WTC11 (cell line): ENCODE measurements around the gene ADCY2. TPM values are rescaled to one million over a fixed set of nuclear protein-coding genes. Genes with fewer than 3 reads are reported as not detected.
A peak's percentile ranks its signal among the peaks of the same experiment; 100 is the strongest.

Source experiments
- EMX1 ChIP-seq: fragments of 250-450 bp; sonication (Bioruptor Pico); IDR thresholded peaks from 2 replicates; pipeline ENCODE4 v1.8.0; 2021; ENCODE audit warnings: mild to moderate bottlenecking
- FOXJ3 ChIP-seq: sonication (generic); formaldehyde crosslinking; IDR thresholded peaks from 2 replicates; pipeline ENCODE4 v1.9.0; 2021; ENCODE audit warnings: missing genetic modification reagents, mild to moderate bottlenecking, borderline replicate concordance
- FOXK1 ChIP-seq: sonication (generic); formaldehyde crosslinking; IDR thresholded peaks from 2 replicates; pipeline ENCODE4 v1.8.0; 2022; ENCODE audit warnings: mild to moderate bottlenecking, moderate library complexity, missing genetic modification reagents
- FOXP1 ChIP-seq: sonication (generic); formaldehyde crosslinking; IDR thresholded peaks from 2 replicates; pipeline ENCODE4 v1.8.0; 2022; ENCODE audit warnings: missing genetic modification reagents, mild to moderate bottlenecking, moderate library complexity, borderline replicate concordance
- KAT7 ChIP-seq: sonication (generic); formaldehyde crosslinking; IDR thresholded peaks from 2 replicates; pipeline ENCODE4 v1.8.1; 2023; ENCODE audit warnings: missing genetic modification reagents, mild to moderate bottlenecking, borderline replicate concordance
- MXD4 ChIP-seq: fragments of 250-450 bp; sonication (Bioruptor Pico); IDR thresholded peaks from 2 replicates; pipeline ENCODE4 v1.8.0; 2021; ENCODE audit warnings: mild to moderate bottlenecking, moderate library complexity, borderline replicate concordance
- NFE2L1 ChIP-seq: sonication (generic); formaldehyde crosslinking; IDR thresholded peaks from 2 replicates; pipeline ENCODE4 v1.8.1; 2023; ENCODE audit warnings: missing genetic modification reagents
- NR2C2 ChIP-seq: sonication (generic); formaldehyde crosslinking; IDR thresholded peaks from 2 replicates; pipeline ENCODE4 v1.8.0; 2022; ENCODE audit warnings: mild to moderate bottlenecking, missing genetic modification reagents
- NR3C1 ChIP-seq: sonication (generic); formaldehyde crosslinking; conservative IDR thresholded peaks from 2 replicates; pipeline ENCODE4 v1.8.1; 2023; ENCODE audit warnings: low read depth, mild to moderate bottlenecking, missing genetic modification reagents
- PRRX2 ChIP-seq: fragments of 250-450 bp; sonication (Bioruptor Pico); IDR thresholded peaks from 2 replicates; pipeline ENCODE4 v1.8.0; 2021; ENCODE audit warnings: mild to moderate bottlenecking
- TCF7 ChIP-seq: sonication (generic); formaldehyde crosslinking; IDR thresholded peaks from 2 replicates; pipeline ENCODE4 v1.8.0; 2022; ENCODE audit warnings: mild to moderate bottlenecking, low read depth, missing genetic modification reagents, moderate library complexity
- TEAD1 ChIP-seq: sonication (generic); formaldehyde crosslinking; IDR thresholded peaks from 2 replicates; pipeline ENCODE4 v1.8.0; 2022; ENCODE audit warnings: mild to moderate bottlenecking, missing genetic modification reagents
- ZNF121 ChIP-seq: sonication (generic); formaldehyde crosslinking; IDR thresholded peaks from 2 replicates; pipeline ENCODE4 v1.8.0; 2023; ENCODE audit warnings: missing genetic modification reagents
- ZNF232 ChIP-seq: sonication (generic); formaldehyde crosslinking; IDR thresholded peaks from 2 replicates; pipeline ENCODE4 v1.8.0; 2022; ENCODE audit warnings: mild to moderate bottlenecking, missing genetic modification reagents
- ZNF396 ChIP-seq: fragments of 250-450 bp; sonication (Bioruptor Pico); IDR thresholded peaks from 2 replicates; pipeline ENCODE4 v1.8.0; 2021; ENCODE audit warnings: mild to moderate bottlenecking, moderate library complexity, borderline replicate concordance
- total RNA-seq: library from RNA; stranded (reverse); gene quantifications from 3 replicates; pipeline ENCODE4 v1.2.3, GENCODE V29; 2021
- TF ChIP-seq, protein P1 (sequence below): sonication (generic); formaldehyde crosslinking; IDR thresholded peaks from 2 replicates; pipeline ENCODE4 v1.8.0; 2023; ENCODE audit warnings: mild to moderate bottlenecking, missing genetic modification reagents
- TF ChIP-seq, protein P2 (sequence below): fragments of 250-450 bp; sonication (Bioruptor Pico); IDR thresholded peaks from 2 replicates; pipeline ENCODE4 v1.9.0; 2021; ENCODE audit warnings: mild to moderate bottlenecking, borderline replicate concordance
- TF ChIP-seq, protein P3 (sequence below): sonication (generic); formaldehyde crosslinking; IDR thresholded peaks from 2 replicates; pipeline ENCODE4 v1.8.0; 2022; ENCODE audit warnings: mild to moderate bottlenecking, missing genetic modification reagents
- TF ChIP-seq, protein P4 (sequence below): sonication (generic); formaldehyde crosslinking; IDR thresholded peaks from 2 replicates; pipeline ENCODE4 v1.8.1; 2023; ENCODE audit warnings: mild to moderate bottlenecking, missing genetic modification reagents, moderate library complexity
- TF ChIP-seq, protein P5 (sequence below): sonication (generic); formaldehyde crosslinking; IDR thresholded peaks from 2 replicates; pipeline ENCODE4 v1.8.0; 2023; ENCODE audit warnings: missing genetic modification reagents, mild to moderate bottlenecking, borderline replicate concordance
- TF ChIP-seq, protein P6 (sequence below): fragments of 250-450 bp; sonication (Bioruptor Pico); IDR thresholded peaks from 2 replicates; pipeline ENCODE4 v1.8.0; 2021; ENCODE audit warnings: mild to moderate bottlenecking
- TF ChIP-seq, protein P7 (sequence below): sonication (generic); formaldehyde crosslinking; IDR thresholded peaks from 2 replicates; pipeline ENCODE4 v1.8.1; 2022; ENCODE audit warnings: mild to moderate bottlenecking, missing genetic modification reagents, moderate library complexity, borderline replicate concordance

The ADCY2 gene
- total RNA-seq, 1 experiment from 2014 or later, result 142 TPM

DNA sequence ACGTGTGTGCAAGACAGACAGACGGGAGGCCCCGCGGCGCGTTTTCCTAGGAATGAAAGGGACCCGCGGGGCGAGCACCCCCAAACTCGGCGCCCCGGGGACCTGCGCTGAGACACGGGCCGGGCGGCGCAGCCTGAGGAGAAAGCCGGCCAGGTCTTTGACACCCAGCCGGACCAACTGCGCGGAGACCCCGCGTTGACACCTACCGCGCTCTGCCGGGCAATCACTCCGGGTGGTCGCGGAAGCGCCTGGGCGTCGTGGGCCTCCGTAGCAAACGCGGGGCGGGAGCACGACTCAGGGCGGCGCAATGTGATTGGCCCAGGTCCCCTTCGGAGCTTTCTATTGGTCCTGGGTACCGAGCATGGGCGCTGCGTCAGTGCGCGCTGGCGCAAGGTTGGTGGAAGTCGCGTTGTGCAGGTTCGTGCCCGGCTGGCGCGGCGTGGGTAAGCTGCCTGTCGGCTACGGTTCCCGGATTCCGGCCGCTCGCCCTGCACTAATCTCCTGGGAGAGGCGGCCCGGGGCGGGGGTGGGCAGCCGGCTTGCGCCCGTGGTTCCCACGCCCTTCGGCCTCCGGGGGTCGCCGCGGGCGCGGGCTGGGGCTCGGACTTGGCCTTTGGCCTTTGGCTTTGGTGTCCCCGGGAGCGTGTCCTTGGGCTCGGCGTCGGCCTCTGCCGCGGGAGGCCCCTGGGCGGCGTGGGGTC lies 473.0 kb downstream of the ADCY2 start, which contains the start of the genes FASTKD3 and MTRR (continued):
- TF ChIP-seq, protein P1, sequence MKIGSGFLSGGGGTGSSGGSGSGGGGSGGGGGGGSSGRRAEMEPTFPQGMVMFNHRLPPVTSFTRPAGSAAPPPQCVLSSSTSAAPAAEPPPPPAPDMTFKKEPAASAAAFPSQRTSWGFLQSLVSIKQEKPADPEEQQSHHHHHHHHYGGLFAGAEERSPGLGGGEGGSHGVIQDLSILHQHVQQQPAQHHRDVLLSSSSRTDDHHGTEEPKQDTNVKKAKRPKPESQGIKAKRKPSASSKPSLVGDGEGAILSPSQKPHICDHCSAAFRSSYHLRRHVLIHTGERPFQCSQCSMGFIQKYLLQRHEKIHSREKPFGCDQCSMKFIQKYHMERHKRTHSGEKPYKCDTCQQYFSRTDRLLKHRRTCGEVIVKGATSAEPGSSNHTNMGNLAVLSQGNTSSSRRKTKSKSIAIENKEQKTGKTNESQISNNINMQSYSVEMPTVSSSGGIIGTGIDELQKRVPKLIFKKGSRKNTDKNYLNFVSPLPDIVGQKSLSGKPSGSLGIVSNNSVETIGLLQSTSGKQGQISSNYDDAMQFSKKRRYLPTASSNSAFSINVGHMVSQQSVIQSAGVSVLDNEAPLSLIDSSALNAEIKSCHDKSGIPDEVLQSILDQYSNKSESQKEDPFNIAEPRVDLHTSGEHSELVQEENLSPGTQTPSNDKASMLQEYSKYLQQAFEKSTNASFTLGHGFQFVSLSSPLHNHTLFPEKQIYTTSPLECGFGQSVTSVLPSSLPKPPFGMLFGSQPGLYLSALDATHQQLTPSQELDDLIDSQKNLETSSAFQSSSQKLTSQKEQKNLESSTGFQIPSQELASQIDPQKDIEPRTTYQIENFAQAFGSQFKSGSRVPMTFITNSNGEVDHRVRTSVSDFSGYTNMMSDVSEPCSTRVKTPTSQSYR, result no peak
- TF ChIP-seq FOXK1 (CRISPR knock-in tag) (peak; percentile 93), PRRX2 (no peak), FOXP1 (CRISPR knock-in tag) (peak; percentile 32; the same call in 1 of the 2 replicates), MXD4 (CRISPR knock-in tag) (no peak), ZNF121 (CRISPR knock-in tag) (no peak), EMX1 (CRISPR knock-in tag) (no peak), NFE2L1 (CRISPR knock-in tag) (peak; percentile 67; the same call in 1 of the 2 replicates), TEAD1 (CRISPR knock-in tag) (peak; percentile 73; the same call in 1 of the 2 replicates), NR3C1 (no peak), FOXJ3 (CRISPR knock-in tag) (no peak), KAT7 (no peak), ZNF396 (CRISPR knock-in tag) (no peak), NR2C2 (CRISPR knock-in tag) (no peak), TCF7 (CRISPR knock-in tag) (no peak), ZNF232 (CRISPR knock-in tag) (0 out of 2 replicates have a peak, but pooled peaks have one; percentile 31)
- TF ChIP-seq, protein P2, sequence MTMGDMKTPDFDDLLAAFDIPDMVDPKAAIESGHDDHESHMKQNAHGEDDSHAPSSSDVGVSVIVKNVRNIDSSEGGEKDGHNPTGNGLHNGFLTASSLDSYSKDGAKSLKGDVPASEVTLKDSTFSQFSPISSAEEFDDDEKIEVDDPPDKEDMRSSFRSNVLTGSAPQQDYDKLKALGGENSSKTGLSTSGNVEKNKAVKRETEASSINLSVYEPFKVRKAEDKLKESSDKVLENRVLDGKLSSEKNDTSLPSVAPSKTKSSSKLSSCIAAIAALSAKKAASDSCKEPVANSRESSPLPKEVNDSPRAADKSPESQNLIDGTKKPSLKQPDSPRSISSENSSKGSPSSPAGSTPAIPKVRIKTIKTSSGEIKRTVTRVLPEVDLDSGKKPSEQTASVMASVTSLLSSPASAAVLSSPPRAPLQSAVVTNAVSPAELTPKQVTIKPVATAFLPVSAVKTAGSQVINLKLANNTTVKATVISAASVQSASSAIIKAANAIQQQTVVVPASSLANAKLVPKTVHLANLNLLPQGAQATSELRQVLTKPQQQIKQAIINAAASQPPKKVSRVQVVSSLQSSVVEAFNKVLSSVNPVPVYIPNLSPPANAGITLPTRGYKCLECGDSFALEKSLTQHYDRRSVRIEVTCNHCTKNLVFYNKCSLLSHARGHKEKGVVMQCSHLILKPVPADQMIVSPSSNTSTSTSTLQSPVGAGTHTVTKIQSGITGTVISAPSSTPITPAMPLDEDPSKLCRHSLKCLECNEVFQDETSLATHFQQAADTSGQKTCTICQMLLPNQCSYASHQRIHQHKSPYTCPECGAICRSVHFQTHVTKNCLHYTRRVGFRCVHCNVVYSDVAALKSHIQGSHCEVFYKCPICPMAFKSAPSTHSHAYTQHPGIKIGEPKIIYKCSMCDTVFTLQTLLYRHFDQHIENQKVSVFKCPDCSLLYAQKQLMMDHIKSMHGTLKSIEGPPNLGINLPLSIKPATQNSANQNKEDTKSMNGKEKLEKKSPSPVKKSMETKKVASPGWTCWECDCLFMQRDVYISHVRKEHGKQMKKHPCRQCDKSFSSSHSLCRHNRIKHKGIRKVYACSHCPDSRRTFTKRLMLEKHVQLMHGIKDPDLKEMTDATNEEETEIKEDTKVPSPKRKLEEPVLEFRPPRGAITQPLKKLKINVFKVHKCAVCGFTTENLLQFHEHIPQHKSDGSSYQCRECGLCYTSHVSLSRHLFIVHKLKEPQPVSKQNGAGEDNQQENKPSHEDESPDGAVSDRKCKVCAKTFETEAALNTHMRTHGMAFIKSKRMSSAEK, result no peak
- TF ChIP-seq, protein P3, sequence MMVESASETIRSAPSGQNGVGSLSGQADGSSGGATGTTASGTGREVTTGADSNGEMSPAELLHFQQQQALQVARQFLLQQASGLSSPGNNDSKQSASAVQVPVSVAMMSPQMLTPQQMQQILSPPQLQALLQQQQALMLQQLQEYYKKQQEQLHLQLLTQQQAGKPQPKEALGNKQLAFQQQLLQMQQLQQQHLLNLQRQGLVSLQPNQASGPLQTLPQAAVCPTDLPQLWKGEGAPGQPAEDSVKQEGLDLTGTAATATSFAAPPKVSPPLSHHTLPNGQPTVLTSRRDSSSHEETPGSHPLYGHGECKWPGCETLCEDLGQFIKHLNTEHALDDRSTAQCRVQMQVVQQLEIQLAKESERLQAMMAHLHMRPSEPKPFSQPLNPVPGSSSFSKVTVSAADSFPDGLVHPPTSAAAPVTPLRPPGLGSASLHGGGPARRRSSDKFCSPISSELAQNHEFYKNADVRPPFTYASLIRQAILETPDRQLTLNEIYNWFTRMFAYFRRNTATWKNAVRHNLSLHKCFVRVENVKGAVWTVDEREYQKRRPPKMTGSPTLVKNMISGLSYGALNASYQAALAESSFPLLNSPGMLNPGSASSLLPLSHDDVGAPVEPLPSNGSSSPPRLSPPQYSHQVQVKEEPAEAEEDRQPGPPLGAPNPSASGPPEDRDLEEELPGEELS (CRISPR knock-in tag), result no peak
- TF ChIP-seq, protein P4, sequence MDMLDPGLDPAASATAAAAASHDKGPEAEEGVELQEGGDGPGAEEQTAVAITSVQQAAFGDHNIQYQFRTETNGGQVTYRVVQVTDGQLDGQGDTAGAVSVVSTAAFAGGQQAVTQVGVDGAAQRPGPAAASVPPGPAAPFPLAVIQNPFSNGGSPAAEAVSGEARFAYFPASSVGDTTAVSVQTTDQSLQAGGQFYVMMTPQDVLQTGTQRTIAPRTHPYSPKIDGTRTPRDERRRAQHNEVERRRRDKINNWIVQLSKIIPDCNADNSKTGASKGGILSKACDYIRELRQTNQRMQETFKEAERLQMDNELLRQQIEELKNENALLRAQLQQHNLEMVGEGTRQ (CRISPR knock-in tag), result no peak; the same call in 1 of the 2 replicates
- TF ChIP-seq, protein P5, sequence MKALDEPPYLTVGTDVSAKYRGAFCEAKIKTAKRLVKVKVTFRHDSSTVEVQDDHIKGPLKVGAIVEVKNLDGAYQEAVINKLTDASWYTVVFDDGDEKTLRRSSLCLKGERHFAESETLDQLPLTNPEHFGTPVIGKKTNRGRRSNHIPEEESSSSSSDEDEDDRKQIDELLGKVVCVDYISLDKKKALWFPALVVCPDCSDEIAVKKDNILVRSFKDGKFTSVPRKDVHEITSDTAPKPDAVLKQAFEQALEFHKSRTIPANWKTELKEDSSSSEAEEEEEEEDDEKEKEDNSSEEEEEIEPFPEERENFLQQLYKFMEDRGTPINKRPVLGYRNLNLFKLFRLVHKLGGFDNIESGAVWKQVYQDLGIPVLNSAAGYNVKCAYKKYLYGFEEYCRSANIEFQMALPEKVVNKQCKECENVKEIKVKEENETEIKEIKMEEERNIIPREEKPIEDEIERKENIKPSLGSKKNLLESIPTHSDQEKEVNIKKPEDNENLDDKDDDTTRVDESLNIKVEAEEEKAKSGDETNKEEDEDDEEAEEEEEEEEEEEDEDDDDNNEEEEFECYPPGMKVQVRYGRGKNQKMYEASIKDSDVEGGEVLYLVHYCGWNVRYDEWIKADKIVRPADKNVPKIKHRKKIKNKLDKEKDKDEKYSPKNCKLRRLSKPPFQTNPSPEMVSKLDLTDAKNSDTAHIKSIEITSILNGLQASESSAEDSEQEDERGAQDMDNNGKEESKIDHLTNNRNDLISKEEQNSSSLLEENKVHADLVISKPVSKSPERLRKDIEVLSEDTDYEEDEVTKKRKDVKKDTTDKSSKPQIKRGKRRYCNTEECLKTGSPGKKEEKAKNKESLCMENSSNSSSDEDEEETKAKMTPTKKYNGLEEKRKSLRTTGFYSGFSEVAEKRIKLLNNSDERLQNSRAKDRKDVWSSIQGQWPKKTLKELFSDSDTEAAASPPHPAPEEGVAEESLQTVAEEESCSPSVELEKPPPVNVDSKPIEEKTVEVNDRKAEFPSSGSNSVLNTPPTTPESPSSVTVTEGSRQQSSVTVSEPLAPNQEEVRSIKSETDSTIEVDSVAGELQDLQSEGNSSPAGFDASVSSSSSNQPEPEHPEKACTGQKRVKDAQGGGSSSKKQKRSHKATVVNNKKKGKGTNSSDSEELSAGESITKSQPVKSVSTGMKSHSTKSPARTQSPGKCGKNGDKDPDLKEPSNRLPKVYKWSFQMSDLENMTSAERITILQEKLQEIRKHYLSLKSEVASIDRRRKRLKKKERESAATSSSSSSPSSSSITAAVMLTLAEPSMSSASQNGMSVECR, result peak; percentile 92; the same call in 1 of the 2 replicates
- TF ChIP-seq, protein P6, sequence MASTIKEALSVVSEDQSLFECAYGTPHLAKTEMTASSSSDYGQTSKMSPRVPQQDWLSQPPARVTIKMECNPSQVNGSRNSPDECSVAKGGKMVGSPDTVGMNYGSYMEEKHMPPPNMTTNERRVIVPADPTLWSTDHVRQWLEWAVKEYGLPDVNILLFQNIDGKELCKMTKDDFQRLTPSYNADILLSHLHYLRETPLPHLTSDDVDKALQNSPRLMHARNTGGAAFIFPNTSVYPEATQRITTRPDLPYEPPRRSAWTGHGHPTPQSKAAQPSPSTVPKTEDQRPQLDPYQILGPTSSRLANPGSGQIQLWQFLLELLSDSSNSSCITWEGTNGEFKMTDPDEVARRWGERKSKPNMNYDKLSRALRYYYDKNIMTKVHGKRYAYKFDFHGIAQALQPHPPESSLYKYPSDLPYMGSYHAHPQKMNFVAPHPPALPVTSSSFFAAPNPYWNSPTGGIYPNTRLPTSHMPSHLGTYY (CRISPR knock-in tag), result no peak
- TF ChIP-seq, protein P7, sequence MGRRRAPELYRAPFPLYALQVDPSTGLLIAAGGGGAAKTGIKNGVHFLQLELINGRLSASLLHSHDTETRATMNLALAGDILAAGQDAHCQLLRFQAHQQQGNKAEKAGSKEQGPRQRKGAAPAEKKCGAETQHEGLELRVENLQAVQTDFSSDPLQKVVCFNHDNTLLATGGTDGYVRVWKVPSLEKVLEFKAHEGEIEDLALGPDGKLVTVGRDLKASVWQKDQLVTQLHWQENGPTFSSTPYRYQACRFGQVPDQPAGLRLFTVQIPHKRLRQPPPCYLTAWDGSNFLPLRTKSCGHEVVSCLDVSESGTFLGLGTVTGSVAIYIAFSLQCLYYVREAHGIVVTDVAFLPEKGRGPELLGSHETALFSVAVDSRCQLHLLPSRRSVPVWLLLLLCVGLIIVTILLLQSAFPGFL (CRISPR knock-in tag), result no peak
